ENCODE results near the gene TACC2. TPM values are rescaled to one million over a fixed set of nuclear protein-coding genes. Genes with fewer than 3 reads are reported as not detected.

TACC2 gene
- total and polyA plus RNA-seq, 2 donors, result 21.2 to 82.7 TPM

DNA sequence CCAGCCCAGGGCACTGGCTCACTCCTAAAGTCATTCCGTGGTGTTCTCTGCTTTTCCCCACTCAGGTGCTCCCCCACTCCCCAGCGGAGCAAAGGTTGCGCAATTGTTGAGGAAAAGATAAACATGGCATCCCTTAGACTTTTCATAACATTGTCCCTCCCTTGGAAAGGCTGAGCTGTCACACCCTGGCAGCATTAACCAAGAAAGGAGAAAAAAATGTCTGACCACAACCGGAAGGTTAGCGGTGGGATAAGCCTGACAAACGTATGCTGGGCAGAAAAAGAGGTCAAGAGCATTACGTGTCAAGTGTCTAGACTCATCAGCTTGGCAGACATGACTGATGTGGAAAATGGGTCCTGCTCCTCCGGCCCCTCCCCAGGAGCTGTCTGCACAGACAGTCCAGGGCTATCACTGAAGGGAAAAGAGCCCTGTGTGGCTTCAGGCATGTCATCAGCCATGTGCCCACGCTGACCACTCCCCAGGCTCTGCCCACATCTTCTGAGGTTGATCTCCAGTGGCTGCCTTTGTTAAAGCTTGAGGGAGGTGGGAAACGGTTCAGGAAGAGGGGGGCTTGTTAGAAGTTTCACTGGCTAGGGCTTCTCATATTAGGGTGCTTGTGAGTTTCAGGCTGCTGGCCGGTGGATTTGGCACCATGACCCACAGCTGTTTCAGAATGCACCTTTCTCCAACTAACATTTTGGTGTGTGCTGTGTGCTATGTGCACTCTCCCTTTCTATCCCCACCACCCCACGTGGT lies 312.3 kb downstream of the TACC2 start:
- no peak for DNase-seq (ENCODE audit: extremely low spot score)
- Histone ChIP-seq H3K27ac (ENCODE audit: low read depth) (no peak overlapping the region), H3K4me1 (ENCODE audit: insufficient read depth) (no peaks in the 10 kb centered on the region), H3K4me3 (ENCODE audit: low read depth, low read length) (no peak overlapping the region), H3K36me3 (ENCODE audit: insufficient read depth) (no peaks in the 10 kb centered on the region)
- WGBS, result 64% methylated on average over 12 of the region's 12 CpGs

DNA sequence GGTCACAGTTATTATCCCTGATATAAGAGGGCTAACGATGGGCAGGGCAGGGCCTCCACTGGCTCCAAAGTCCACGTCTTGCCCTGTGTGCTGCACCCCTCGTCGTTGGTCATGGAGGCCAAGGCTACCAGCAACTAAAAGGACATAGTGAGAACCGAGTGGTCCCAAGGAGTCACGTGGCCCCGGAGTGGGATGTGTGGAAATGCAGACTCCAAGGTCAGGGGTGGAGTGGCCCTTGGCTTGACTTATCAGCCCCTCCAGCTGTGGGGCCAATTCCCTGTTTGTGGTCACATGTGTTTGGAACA lies 312.8 kb downstream of the TACC2 start:
- H3K27ac ChIP-seq (ENCODE audit: low read depth), result no peak overlapping the region
- no peaks in the 10 kb centered on the region for H3K4me1 ChIP-seq (ENCODE audit: insufficient read depth)
- H3K4me3 ChIP-seq (ENCODE audit: low read depth, low read length), result no peak overlapping the region
- H3K36me3 ChIP-seq (ENCODE audit: insufficient read depth), result no peaks in the 10 kb centered on the region
- WGBS, result 90% methylated on average over 7 of the region's 7 CpGs
- DNase-seq (ENCODE audit: extremely low spot score), result no peak

DNA sequence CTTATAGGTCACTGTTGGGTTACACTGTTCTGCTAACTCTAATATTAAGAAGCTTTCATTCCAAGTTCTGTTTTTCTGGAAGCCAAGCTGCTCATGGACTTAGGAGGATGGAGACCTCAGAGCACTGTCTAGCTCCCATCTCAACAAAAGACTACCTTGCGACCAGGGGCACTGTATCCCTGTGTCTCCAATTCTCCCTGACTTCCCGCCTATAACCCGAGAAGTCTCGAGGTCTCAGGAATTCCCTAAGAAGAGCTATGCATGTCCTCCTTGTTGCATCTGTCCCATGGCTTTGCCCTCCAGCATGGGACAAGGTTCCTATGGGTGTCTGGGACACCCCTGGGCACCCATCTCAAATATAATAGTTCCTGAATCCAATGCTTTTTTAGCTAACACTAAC lies 313.4 kb downstream of the TACC2 start:
- Histone ChIP-seq H3K4me3 (ENCODE audit: low read depth, low read length) (no peak overlapping the region), H3K36me3 (ENCODE audit: insufficient read depth) (no peaks in the 10 kb centered on the region), H3K27ac (ENCODE audit: low read depth) (no peak overlapping the region), H3K4me1 (ENCODE audit: insufficient read depth) (no peaks in the 10 kb centered on the region)
- no peak for DNase-seq (ENCODE audit: extremely low spot score)
- WGBS, result 94% methylated on average over 4 of the region's 4 CpGs

DNA sequence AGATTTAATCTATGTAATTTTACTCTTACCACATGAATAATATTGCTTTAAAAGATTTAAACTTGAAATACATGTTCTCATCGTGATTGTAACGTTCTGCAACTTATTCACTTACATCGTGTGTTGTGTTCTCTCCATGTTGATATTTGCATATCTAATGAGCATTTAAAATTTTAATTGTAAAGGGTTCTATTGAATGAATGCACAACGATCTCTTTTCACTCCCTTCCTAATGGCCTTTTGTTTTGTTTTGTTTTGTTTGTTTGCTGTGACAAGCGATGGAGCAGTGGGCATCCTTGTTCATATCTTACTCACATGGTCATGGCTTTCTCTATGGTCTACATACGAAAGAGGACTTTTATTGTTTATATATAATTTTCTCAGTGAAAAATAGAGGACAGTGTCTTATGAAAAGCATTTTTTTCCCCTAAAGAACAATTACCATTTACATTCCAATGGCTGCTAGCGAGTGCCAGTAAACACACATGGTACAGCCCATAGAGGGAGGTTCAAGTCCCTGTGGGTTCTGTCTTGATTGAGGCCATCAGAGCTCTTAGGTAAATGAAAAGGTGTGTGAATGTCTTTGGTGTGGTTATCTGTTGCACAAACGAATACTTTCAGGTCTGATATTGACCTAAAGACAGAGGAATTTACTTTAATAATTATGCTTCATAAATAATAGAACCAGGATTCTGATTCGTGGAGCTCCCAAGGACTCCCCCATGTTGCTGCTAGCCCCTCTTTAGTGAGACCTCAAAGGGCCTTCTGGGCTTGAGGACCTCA lies 314.5 kb downstream of the TACC2 start:
- Histone ChIP-seq H3K4me3 (ENCODE audit: low read depth, low read length) (no peak overlapping the region), H3K4me1 (ENCODE audit: insufficient read depth) (no peaks in the 10 kb centered on the region), H3K36me3 (ENCODE audit: insufficient read depth) (no peaks in the 10 kb centered on the region), H3K27ac (ENCODE audit: low read depth) (no peak overlapping the region)
- WGBS, result 82% methylated on average over 9 of the region's 9 CpGs
- DNase-seq (ENCODE audit: extremely low spot score), result no peak

Small RNA genes lying within 50 kb of the gene (small RNA-seq; reads per million reads assigned to genes)
- not detected for gene RF02219

Other genes with a start within 250 kb of the TACC2 start
- gene ATE1, start 61.1 kb upstream of the TACC2 start, total RNA-seq, result 62.7 TPM
- 17.7 TPM for gene ATE1, start 61.1 kb upstream of the TACC2 start, polyA plus RNA-seq
- gene NSMCE4A, start 13.9 kb upstream of the TACC2 start, total RNA-seq, result 94.0 TPM
- gene NSMCE4A, start 13.9 kb upstream of the TACC2 start, polyA plus RNA-seq, result 60.6 TPM